HG03439 (cell line): ENCODE results near the gene CASK.

Experiments used
- ATAC-seq: cut with Tn5 transposase; IDR thresholded peaks from one replicate; pipeline ENCODE4 v1.9.1; 2021; ENCODE audit warnings: mild to moderate bottlenecking, moderate library complexity; ENCODE audit not compliant: unreplicated experiment

CASK gene

GRCh38 chrX:41846714-41847113 is 76.6 kb downstream of the CASK start:
- ATAC-seq, result no peak

- ATAC-seq, result no peak
Measured at GRCh38 chrX:41837270-41837944, 85.9 kb downstream of the CASK start.

- no peak for ATAC-seq
Measured at GRCh38 chrX:41828826-41829225, 94.5 kb downstream of the CASK start.

GRCh38 chrX:41827886-41828285 is 95.5 kb downstream of the CASK start:
- ATAC-seq, result no peak

GRCh38 chrX:41825796-41826195 is 97.6 kb downstream of the CASK start:
- no peak for ATAC-seq

GRCh38 chrX:41824551-41824950 is 98.8 kb downstream of the CASK start:
- ATAC-seq, result no peak

- ATAC-seq, result no peak
Measured at GRCh38 chrX:41823402-41823801, 100.0 kb downstream of the CASK start.

GRCh38 chrX:41822892-41823291 is 100.5 kb downstream of the CASK start:
- no peak for ATAC-seq

- ATAC-seq, result no peak
Measured at GRCh38 chrX:41808047-41808446, 115.3 kb downstream of the CASK start.

GRCh38 chrX:41802958-41803357 is 120.4 kb downstream of the CASK start:
- ATAC-seq, result no peak

- ATAC-seq, result no peak
Measured at GRCh38 chrX:41799661-41800060, 123.7 kb downstream of the CASK start.

GRCh38 chrX:41796577-41796976 is 126.8 kb downstream of the CASK start:
- no peak for ATAC-seq

GRCh38 chrX:41796046-41796445 is 127.3 kb downstream of the CASK start:
- ATAC-seq, result no peak

- ATAC-seq, result no peak
Measured at GRCh38 chrX:41789374-41789773, 134.0 kb downstream of the CASK start.

GRCh38 chrX:41785685-41786084 is 137.7 kb downstream of the CASK start:
- ATAC-seq, result no peak

GRCh38 chrX:41781500-41781899 is 141.9 kb downstream of the CASK start:
- ATAC-seq, result no peak

GRCh38 chrX:41779941-41780340 is 143.4 kb downstream of the CASK start:
- no peak for ATAC-seq

- ATAC-seq, result no peak
Measured at GRCh38 chrX:41779030-41779564, 144.3 kb downstream of the CASK start.

- no peak for ATAC-seq
Measured at GRCh38 chrX:41761702-41762101, 161.7 kb downstream of the CASK start.

- no peak for ATAC-seq
Measured at GRCh38 chrX:41761169-41761568, 162.2 kb downstream of the CASK start.

- no peak for ATAC-seq
Measured at GRCh38 chrX:41759817-41760216, 163.5 kb downstream of the CASK start.

GRCh38 chrX:41758401-41758800 is 165.0 kb downstream of the CASK start:
- no peak for ATAC-seq

- ATAC-seq, result no peak
Measured at GRCh38 chrX:41750716-41751115, 172.6 kb downstream of the CASK start.
